Transverse colon (tissue), 4 donors: Measurements from ENCODE around the gene KAT6B. TPM values are rescaled to one million over a fixed set of nuclear protein-coding genes. Genes with fewer than 3 reads are reported as not detected.
A peak's percentile ranks its signal among the peaks of the same experiment; 100 is the strongest.
"Not testable (repeated sequence)": the region's sequence is repeated elsewhere in the genome, so short reads cannot be mapped to it uniquely, and the experiment has no call there.

ENCODE experiments used
- DNase-seq: peaks from one replicate; pipeline ENCODE4 v3.0.0-alpha.2; 2019
- H3K27ac ChIP-seq, 4 donors: fragments of 200-600 bp; sonication (generic); 2 replicates each; pipeline ENCODE4 v1.5.1; 2016 to 2018; ENCODE audit warnings: inconsistent platforms in 4 of 4
- H3K27me3 ChIP-seq: fragments of 200-600 bp; sonication (generic); 2 replicates; pipeline ENCODE4 v1.5.1; 2017; ENCODE audit warnings: inconsistent platforms
- H3K36me3 ChIP-seq, 4 donors: fragments of 200-600 bp; sonication (generic); 2 replicates each; pipeline ENCODE4 v1.5.1; 2017 to 2019; ENCODE audit warnings: inconsistent platforms in 4 of 4
- H3K4me1 ChIP-seq, 4 donors: fragments of 200-600 bp; sonication (generic); 2 replicates each; pipeline ENCODE4 v1.5.1; 2017 to 2020; ENCODE audit warnings: inconsistent platforms in 4 of 4
- H3K4me3 ChIP-seq, 4 donors: fragments of 200-600 bp; sonication (generic); 1 replicate in 1 of 4; 2 replicates in 3 of 4; pipeline versions ENCODE4 v1.5.1 to v1.6.1; 2017 to 2019; ENCODE audit warnings: inconsistent platforms in 4 of 4
- H3K9me3 ChIP-seq, 2 donors: fragments of 200-600 bp; sonication (generic); 2 replicates each; pipeline ENCODE4 v1.5.1; 2017 to 2019; ENCODE audit warnings: inconsistent platforms in 2 of 2
- CTCF ChIP-seq, 5 experiments: fragments of 200-600 bp in 3 of 5; fragments of 450-650 bp in 2 of 5; sonication (generic) in 3 of 5; IDR thresholded peaks; 1 replicate in 2 of 5; 2 replicates in 3 of 5; pipeline ENCODE4 v1.5.1; 2016 to 2017; ENCODE audit warnings: antibody characterized with exemption in 5 of 5, inconsistent platforms in 3 of 5, mild to moderate bottlenecking in 2 of 5, moderate library complexity in 1 of 5
- EP300 ChIP-seq: sonication (generic); formaldehyde crosslinking; IDR thresholded peaks from one replicate; pipeline ENCODE4 v1.6.1; 2017; ENCODE audit warnings: antibody characterized with exemption, low read depth
- POLR2A ChIP-seq: fragments of 450-650 bp; IDR thresholded peaks from one replicate; pipeline ENCODE4 v1.6.1; 2016; ENCODE audit warnings: antibody characterized with exemption, mild to moderate bottlenecking, moderate library complexity
- POLR2AphosphoS5 ChIP-seq, 3 donors: sonication (generic); formaldehyde crosslinking; IDR thresholded peaks; one replicate each; pipeline ENCODE4 v1.6.1; 2016; ENCODE audit warnings: antibody characterized with exemption in 3 of 3
- WGBS, 2 donors: methylation state at CpG; one replicate each; pipeline ENCODE4 v1.1.5; 2018; ENCODE audit warnings: low coverage in 1 of 2; 5-methylcytosine and 5-hydroxymethylcytosine counted together
- in situ Hi-C, 4 donors: fragments of 200-750 bp; cut with MboI; loops; one replicate each; pipeline versions ENCODE4 v1.15.0 to v1.15.1; 2017; ENCODE audit warnings: low sequenced_read_pairs in 3 of 4, low pct_ligation_motif_present in 1 of 4, low pct_unique_long_range_greater_than_20kb in 1 of 4
- intact Hi-C: fragments of 100-400 bp; cut with DNase I; formaldehyde crosslinking; loops from one replicate; pipeline ENCODE4 v1.15.1; 2023; ENCODE audit warnings: low total_unique reads
- total RNA-seq, 4 donors: library from RNA; depleted of rRNA; stranded (reverse); fragments of >200 nt; gene quantifications; one replicate each; pipeline ENCODE4 v1.1.0, GENCODE V29; 2016

KAT6B gene
- 10 to 100 TPM; 27.3 to 67.0 (median 54.9) TPM for total RNA-seq

GRCh38 chr10:74826142-74827044 lies at the start of gene KAT6B:
Gene KAT6B (plus strand): TSS chr10:74826600. CDS start chr10:74842858, 16,258 bp downstream.
- H3K36me3 ChIP-seq: no peaks in the 10 kb centered on the region
- TF ChIP-seq CTCF (IDR thresholded peaks at IDR 0.05) (peak; percentile 19 to 59 (median 23)), POLR2A (peak; percentile 57), EP300 (no peak), POLR2AphosphoS5 (IDR thresholded peaks at IDR 0.05) (peak; percentile 44 to 83 (median 76))
- no peaks in the 10 kb centered on the region for H3K9me3 ChIP-seq
- H3K27me3 ChIP-seq: no peaks in the 10 kb centered on the region
- peak within 1 kb of the TSS; percentile 75 to 93 (median 93) for H3K4me3 ChIP-seq
- H3K27ac ChIP-seq: peak within 1 kb of the TSS; percentile 98 to 99 (median 99)
- H3K4me1 ChIP-seq: peaks cover 13 to 47% (median 34%) of the 10 kb centered on the region in 4 donors
- intact Hi-C loops (loop anchor here (10.0 kb wide), 2 partner anchors 158 to 408 kb away; partner anchors contain the start of gene COMTD1), in situ Hi-C loops (no loop called here)
- WGBS, 2 donors: 0% methylated on average over 15 to 38 of the region's 67 CpGs
- DNase-seq: peak; percentile 100

- H3K4me3 ChIP-seq: no peak overlapping the region
- no peaks in the 10 kb centered on the region for H3K27me3 ChIP-seq
- no peaks in the 10 kb centered on the region for H3K4me1 ChIP-seq
- H3K27ac ChIP-seq: no peak overlapping the region
- TF ChIP-seq EP300: no peak
- no peak for TF ChIP-seq POLR2AphosphoS5 (IDR thresholded peaks at IDR 0.05)
- no peak for TF ChIP-seq CTCF (IDR thresholded peaks at IDR 0.05)
- TF ChIP-seq POLR2A: no peak
- 78 to 84% methylated on average over 4 to 12 of the region's 12 CpGs for WGBS, 2 donors
- no peaks in the 10 kb centered on the region for H3K9me3 ChIP-seq
- in situ Hi-C loops: no loop called here
- no peak for DNase-seq
- no peaks in the 10 kb centered on the region for H3K36me3 ChIP-seq
- intact Hi-C loops: loop anchor here (2.0 kb wide), 1 partner anchor 36 kb away; no protein-coding TSS in a partner anchor
These were observed 47.8 kb upstream of the KAT6B start for GRCh38 chr10:74778436-74779094.

DNA sequence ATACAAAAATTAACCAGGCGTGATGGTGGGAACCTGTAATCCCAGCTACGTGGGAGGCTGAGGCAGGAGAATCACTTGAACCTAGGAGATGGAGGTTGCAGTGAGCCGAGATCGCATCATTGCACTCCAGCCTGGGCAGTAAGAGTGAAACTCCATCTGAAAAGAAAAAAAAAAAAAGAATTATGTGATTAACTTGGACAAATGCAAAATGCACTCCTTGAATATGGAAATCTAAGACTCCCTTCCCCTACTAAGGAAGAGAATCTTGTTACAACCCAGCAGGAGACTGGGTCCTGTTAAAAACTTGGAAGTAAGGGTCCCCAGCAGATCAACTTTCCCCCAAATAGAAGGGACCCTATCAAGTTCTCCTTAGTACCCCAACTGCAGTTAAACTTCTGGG lies 44.5 kb upstream of the KAT6B start:
- H3K36me3 ChIP-seq, H3K27me3 ChIP-seq, in situ Hi-C loops, H3K27ac ChIP-seq, H3K4me3 ChIP-seq, H3K4me1 ChIP-seq, intact Hi-C loops, H3K9me3 ChIP-seq, DNase-seq: not testable (repeated sequence)
- 83 to 97% methylated on average over 1 to 4 of the region's 4 CpGs for WGBS, 2 donors

DNA sequence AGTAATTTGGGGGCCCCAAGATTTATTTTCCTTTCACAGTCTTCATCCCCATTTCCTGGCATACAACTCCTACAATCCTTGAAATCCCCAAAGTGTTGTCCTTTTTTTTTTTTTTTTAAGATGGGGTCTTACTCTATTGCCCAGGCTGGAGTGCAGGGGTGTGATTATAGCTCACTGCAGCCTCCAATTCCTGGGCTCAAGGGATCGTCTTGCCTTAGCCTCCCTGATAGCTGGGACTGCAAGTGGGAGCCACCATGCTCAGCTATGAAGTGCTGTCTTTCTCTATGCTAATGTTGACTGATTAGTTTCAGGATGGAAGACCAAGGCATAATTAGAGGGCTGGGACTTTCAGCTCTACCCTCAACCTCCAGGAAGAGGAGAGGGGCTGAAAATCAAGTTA lies 41.9 kb upstream of the KAT6B start:
- no peak overlapping the region for H3K27ac ChIP-seq
- H3K4me1 ChIP-seq: no peaks in the 10 kb centered on the region
- intact Hi-C loops: no loop called here
- in situ Hi-C loops: no loop called here
- no peak overlapping the region for H3K4me3 ChIP-seq
- H3K27me3 ChIP-seq: no peaks in the 10 kb centered on the region
- 100% methylated on average over 1 of the region's 1 CpG; no CpG with 5 or more reads in 1 of the 2 donors for WGBS, 2 donors
- no peak for DNase-seq
- no peaks in the 10 kb centered on the region for H3K9me3 ChIP-seq
- TF ChIP-seq POLR2AphosphoS5 (IDR thresholded peaks at IDR 0.05): no peak
- no peak for TF ChIP-seq CTCF (IDR thresholded peaks at IDR 0.05)
- no peak for TF ChIP-seq POLR2A
- TF ChIP-seq EP300: no peak
- H3K36me3 ChIP-seq: no peaks in the 10 kb centered on the region
